Measurements from ENCODE around the gene PTPN4.

- TF ChIP-seq CTCF (IDR thresholded peaks at IDR 0.05; ENCODE audit: low read length) (no peak), EZH2 (optimal IDR thresholded peaks at IDR 0.05; ENCODE audit: low read depth, low read length) (no peak)
These were observed 269.1 kb downstream of the PTPN4 start for GRCh38 chr2:120028795-120029194.

All from MM.1S (cell line).